Measurements from ENCODE around the gene VSX2.

The VSX2 gene

DNA sequence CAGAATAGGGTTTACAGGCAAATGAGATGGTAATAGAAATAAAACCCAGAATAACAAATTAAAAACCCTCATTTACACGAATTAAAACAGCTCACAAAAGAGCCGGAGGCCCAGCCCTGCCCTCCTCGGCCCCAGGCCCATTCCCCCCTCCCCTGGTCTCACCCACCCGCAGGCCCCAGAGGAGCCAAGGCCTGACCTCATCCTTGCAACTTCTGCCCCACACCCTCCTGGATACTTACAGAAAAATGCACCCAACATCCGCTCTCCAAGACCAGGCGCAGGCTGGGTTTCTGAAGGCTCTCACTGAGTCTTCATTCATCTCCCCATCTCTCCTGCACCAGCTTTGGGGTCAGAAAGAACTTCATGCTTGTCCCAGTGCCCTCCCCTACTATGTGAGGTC, 16.2 kb upstream of the VSX2 start:
- no peak for DNase-seq

GRCh38 chr14:74231784-74232183, 7.5 kb upstream of the VSX2 start:
- DNase-seq: no peak

GRCh38 chr14:74235017-74235416, 4.2 kb upstream of the VSX2 start:
- no peak for DNase-seq

GRCh38 chr14:74237441-74237840, 1.8 kb upstream of the VSX2 start:
- DNase-seq: no peak

DNA sequence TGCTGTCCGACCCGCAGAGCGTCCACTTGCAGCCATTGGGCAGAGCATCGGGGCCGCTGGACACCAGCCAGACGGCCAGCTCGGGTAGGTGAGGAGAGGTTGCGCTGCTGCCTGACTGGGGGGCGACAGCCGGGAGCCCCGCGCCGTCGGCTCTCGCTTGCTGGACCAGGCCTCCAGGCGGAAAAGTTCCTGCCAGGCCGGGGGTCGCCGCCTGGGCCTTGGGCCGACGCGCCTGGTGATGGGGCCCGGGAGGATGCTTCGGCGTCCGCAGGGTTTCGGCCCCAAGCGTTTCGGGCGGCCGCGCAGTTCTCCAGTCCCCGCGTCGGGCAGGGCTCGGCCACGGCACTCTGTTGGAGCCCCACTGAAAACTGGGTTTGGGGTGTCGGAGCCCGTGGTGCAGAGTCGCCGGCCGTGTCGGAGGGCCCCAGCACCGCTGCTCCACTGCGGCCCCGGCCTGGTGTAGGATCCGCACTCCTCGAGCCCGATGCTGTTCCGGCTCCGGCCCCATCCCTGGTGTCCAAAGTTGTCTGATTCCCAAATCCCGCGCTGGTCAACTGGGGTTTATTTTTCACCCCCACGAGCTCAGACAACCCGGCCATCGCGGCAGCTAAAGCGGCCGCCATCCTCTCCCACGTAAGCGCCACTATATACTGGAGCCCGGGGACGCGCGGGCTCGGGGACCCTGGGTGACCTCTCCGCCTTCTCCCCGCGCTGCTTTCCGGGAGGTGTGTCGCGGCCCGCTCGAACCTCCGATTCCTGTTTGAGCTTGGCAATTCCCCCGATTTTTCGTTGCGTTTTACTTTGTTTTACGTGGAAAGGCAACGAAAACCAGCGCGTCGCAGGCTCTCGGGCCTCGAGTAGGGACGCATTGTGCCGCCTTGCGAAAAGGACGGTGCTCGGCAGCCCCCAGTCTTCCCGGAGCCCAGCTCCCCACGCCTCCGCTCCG, 872 bp downstream of the VSX2 start:
- DNase-seq: no peak

DNA sequence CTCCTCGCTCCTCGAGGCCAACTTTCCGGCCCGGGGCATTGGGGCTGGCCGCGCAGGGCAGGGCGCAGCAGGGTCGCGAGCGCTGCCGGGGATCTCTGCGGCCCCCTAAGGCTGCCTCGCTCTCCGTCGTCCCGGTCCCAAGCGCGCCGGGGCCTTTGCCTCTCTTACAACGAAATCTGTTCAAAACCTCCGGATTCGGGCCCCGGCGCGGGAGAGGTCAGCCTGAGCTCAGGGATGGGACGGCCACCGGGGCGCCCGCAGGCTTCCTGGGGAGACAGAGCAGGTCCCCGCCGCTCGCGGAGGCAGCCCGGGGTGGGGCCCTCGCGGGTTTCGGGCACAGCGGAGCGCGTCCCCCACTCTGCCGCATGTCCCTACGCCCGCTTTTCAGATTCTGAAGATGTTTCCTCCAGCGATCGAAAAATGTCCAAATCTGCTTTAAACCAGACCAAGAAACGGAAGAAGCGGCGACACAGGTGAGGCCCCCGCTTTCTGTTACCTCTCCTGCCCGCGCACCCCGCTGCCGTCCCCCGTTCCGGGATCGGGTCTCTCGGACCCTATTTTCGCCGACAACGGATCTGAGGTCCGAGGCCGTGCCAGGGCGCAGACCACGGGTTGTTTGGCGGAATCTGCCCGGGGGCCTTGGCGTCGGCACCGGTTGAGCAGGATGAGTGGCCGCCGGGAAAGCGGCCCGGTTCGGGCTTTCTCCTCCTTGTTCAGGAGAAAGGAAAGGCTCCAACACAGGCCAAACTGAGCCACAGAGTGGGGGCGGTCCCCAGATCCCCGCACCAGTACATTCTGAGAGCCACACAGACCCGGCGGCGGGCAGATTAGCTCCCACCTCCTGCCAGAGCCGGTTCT, 1.8 kb downstream of the VSX2 start:
- no peak for DNase-seq

- no peak for DNase-seq
These were observed 2.4 kb downstream of the VSX2 start for GRCh38 chr14:74241652-74242017.

GRCh38 chr14:74242021-74242779, 3.0 kb downstream of the VSX2 start:
- no peak for DNase-seq

- no peak for DNase-seq
These were observed 3.5 kb downstream of the VSX2 start for GRCh38 chr14:74242780-74243042.

DNA sequence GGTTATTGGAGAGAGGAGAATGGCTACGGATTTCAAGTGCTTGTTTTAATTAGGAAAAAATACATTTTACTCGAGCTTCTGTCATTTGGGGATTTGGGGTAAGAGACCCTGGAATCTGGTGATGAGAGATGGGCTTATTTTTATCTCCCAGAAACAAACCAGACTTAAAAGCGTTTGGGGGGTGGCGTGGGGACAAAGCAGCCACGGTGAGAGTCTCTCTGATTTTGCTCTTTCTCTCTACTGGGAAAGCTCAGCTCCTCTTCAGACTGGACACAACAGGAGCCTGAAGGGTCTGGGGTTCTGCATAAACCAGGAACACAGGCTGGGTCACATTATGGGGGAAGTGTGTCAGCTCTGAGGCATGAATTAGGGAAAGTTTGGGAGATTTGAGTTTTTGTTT, 3.8 kb downstream of the VSX2 start:
- DNase-seq: no peak

DNA sequence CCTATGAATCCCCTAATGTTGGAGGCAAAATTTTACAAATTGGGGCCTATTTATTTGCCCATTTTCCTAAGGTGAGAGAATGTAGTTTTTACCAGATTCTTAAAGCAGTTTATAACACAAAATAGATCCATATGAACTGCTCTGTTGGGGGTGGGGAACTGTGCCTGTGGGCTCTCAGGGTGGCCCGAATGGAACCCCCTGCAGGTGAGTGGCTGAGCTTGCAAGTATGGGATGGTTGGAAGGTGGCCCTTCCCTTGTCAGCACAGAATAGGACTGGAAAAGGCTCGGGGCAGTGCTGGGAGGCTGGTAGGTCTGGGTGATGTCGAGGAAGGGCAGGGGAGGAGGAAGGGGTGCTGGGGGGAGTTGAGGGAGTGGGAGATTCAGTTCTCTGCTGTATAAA, 4.9 kb downstream of the VSX2 start:
- no peak for DNase-seq

DNA sequence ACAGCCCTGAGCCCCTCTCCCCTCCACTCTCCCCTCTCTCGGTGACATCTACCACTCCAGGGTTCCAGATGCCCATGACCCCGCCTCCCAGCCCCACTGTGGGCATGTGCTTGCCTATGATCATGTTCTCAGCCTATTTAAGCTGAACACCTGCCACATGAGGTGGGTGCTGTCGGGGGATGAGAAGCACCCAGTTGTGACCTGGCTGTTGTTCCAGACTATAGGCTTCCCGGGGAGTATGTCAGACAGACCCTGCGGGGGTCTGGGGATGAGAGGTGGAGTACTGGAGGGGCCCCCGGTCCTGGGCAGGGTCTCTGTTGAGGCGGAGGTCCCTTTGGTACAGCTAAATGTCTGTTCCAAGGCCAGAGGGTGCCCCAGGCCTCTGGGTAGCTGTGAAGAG, 6.0 kb downstream of the VSX2 start:
- DNase-seq: no peak

GRCh38 chr14:74246542-74246941, 7.3 kb downstream of the VSX2 start:
- DNase-seq: no peak

DNA sequence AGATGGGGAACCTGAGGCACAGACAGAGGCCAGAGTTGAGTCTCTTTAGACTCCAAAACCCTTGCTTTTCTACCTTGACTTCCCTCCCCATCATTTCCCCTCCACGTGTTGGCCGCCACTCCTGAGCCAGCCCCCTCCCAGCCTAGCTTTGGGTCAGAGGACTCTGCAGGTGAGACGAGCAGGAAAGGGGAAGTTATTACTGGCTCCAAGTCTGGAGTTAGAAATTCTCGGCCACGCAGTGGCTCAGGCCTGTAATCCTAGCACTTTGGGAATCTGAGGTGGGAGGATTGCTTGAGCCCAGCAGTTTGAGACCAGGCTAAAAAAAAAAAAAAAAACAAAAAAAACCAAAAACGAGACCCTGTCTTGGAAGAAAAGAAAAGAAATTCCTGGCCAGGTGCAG, 8.8 kb downstream of the VSX2 start:
- DNase-seq: no peak

GRCh38 chr14:74249433-74250375, 10.5 kb downstream of the VSX2 start:
- DNase-seq: no peak

- no peak for DNase-seq
These were observed 16.0 kb downstream of the VSX2 start for GRCh38 chr14:74255281-74255680.

- peak in 1 of 2 experiments; percentile 11 for DNase-seq
These were observed 18.1 kb downstream of the VSX2 start for GRCh38 chr14:74257078-74257940.

GRCh38 chr14:74257941-74258763, 18.9 kb downstream of the VSX2 start:
- DNase-seq: no peak

- peak in 1 of 2 experiments; percentile 77 for DNase-seq
These were observed 19.5 kb downstream of the VSX2 start for GRCh38 chr14:74258764-74259035.

- no peak for DNase-seq
These were observed 20.3 kb downstream of the VSX2 start for GRCh38 chr14:74259513-74259912.

Measured in cerebellar nuclear complex (tissue), 1 donor.